HEK293 (cell line): Measurements from ENCODE around the gene CD99L2.

Experiments
- CTCF ChIA-PET: fragments of 350-600 bp; formaldehyde crosslinking; extraction: SDS; loops from one replicate; lab custom pipeline; 2021; ENCODE audit warnings: antibody characterized with exemption; lab: Yijun Ruan, JAX
- POLR2A ChIA-PET: fragments of 300-600 bp; formaldehyde crosslinking; extraction: SDS; loops from one replicate; lab custom pipeline; 2020; ENCODE audit warnings: antibody characterized with exemption, inconsistent platforms; lab: Yijun Ruan, JAX
- H3K27ac ChIP-seq: fragments of 200-500 bp; sonication (Bioruptor generic); 2 replicates; pipeline ENCODE4 v1.5.1; 2014; ENCODE audit warnings: low read depth, low read length, control low read depth, inconsistent platforms; ENCODE audit errors: extremely low read depth
- H3K36me3 ChIP-seq, 2 experiments: fragments of 200-500 bp in 1 of 2; sonication (Bioruptor generic) in 1 of 2; 1 replicate in 1 of 2; 2 replicates in 1 of 2; pipeline ENCODE4 v1.5.1; 2014 to 2017; ENCODE audit warnings: inconsistent platforms in 2 of 2, low read length in 2 of 2; ENCODE audit not compliant: control insufficient read depth in 2 of 2, insufficient read depth in 1 of 2
- H3K4me1 ChIP-seq: fragments of 200-500 bp; sonication (Bioruptor generic); 2 replicates; pipeline ENCODE4 v1.5.1; 2014; ENCODE audit warnings: mild to moderate bottlenecking, low read length, inconsistent platforms; ENCODE audit not compliant: control insufficient read depth, insufficient read depth
- H3K4me3 ChIP-seq: 2 replicates; pipeline ENCODE4 v1.5.1; 2011; ENCODE audit warnings: low read depth, mild to moderate bottlenecking, control low read depth, low read length, moderate library complexity
- H3K9me3 ChIP-seq: fragments of 200-500 bp; sonication (Bioruptor generic); 2 replicates; pipeline ENCODE4 v1.5.1; 2014; ENCODE audit warnings: low read depth, low read length, inconsistent platforms; ENCODE audit not compliant: control insufficient read depth, insufficient read depth
- GLIS1 ChIP-seq: fragments of 450-650 bp; formaldehyde crosslinking; IDR thresholded peaks from 2 replicates; pipeline ENCODE4 v1.5.1; 2016; ENCODE audit warnings: missing biosample characterization, missing genetic modification characterization
- HOXA7 ChIP-seq: sonication (generic); formaldehyde crosslinking; IDR thresholded peaks from 2 replicates; pipeline ENCODE4 v1.8.1; 2022; ENCODE audit warnings: missing genetic modification reagents, borderline replicate concordance
- IKZF3 ChIP-seq: fragments of 450-650 bp; IDR thresholded peaks from 2 replicates; pipeline ENCODE4 v1.5.0; 2018; ENCODE audit warnings: missing biosample characterization, mild to moderate bottlenecking, missing genetic modification characterization, moderate library complexity
- OSR2 ChIP-seq: fragments of 450-650 bp; formaldehyde crosslinking; IDR thresholded peaks from 2 replicates; pipeline ENCODE4 v1.5.1; 2016; ENCODE audit warnings: missing biosample characterization, missing genetic modification characterization
- REST ChIP-seq: fragments of 450-650 bp; formaldehyde crosslinking; IDR thresholded peaks from 2 replicates; pipeline ENCODE4 v1.5.1; 2016; ENCODE audit warnings: missing biosample characterization, missing genetic modification characterization
- ZBTB17 ChIP-seq: fragments of 450-650 bp; formaldehyde crosslinking; IDR thresholded peaks from 2 replicates; pipeline ENCODE4 v1.5.1; 2016; ENCODE audit warnings: missing biosample characterization, missing genetic modification characterization
- ZBTB49 ChIP-seq: fragments of 450-650 bp; formaldehyde crosslinking; IDR thresholded peaks from 2 replicates; pipeline ENCODE4 v1.5.1; 2016; ENCODE audit warnings: missing biosample characterization, missing genetic modification characterization, low read depth
- ZBTB7A ChIP-seq: fragments of 450-650 bp; formaldehyde crosslinking; IDR thresholded peaks from 2 replicates; pipeline ENCODE4 v1.5.1; 2016; ENCODE audit warnings: low read depth, missing biosample characterization, missing genetic modification characterization
- ZNF138 ChIP-seq: fragments of 450-650 bp; formaldehyde crosslinking; IDR thresholded peaks from 2 replicates; pipeline ENCODE4 v1.5.1; 2016; ENCODE audit warnings: missing biosample characterization, missing genetic modification characterization, borderline replicate concordance
- ZNF175 ChIP-seq: fragments of 450-650 bp; formaldehyde crosslinking; IDR thresholded peaks from 2 replicates; pipeline ENCODE4 v1.5.1; 2016; ENCODE audit warnings: missing biosample characterization, missing genetic modification characterization
- ZNF24 ChIP-seq: fragments of 450-650 bp; formaldehyde crosslinking; IDR thresholded peaks from 2 replicates; pipeline ENCODE4 v1.5.1; 2016; ENCODE audit warnings: missing biosample characterization, missing genetic modification characterization
- ZNF274 ChIP-seq, 2 experiments: fragments of 200-500 bp in 1 of 2; fragments of 450-650 bp in 1 of 2; sonication (Bioruptor generic) in 1 of 2; formaldehyde crosslinking in 1 of 2; IDR thresholded peaks; 2 replicates each; pipeline versions ENCODE4 v1.5.1 to v1.6.1; 2014 to 2016; ENCODE audit warnings: borderline replicate concordance in 1 of 2, inconsistent platforms in 1 of 2, low read length in 1 of 2, missing biosample characterization in 1 of 2, missing genetic modification characterization in 1 of 2
- ZNF280D ChIP-seq: fragments of 450-650 bp; formaldehyde crosslinking; IDR thresholded peaks from 2 replicates; pipeline ENCODE4 v1.5.1; 2016; ENCODE audit warnings: missing biosample characterization, missing genetic modification characterization
- ZNF514 ChIP-seq: fragments of 450-650 bp; formaldehyde crosslinking; IDR thresholded peaks from 2 replicates; pipeline ENCODE4 v1.5.1; 2016; ENCODE audit warnings: missing biosample characterization, missing genetic modification characterization
- ZNF585B ChIP-seq: fragments of 450-650 bp; formaldehyde crosslinking; IDR thresholded peaks from 2 replicates; pipeline ENCODE4 v1.5.1; 2016; ENCODE audit warnings: missing biosample characterization, missing genetic modification characterization
- ZNF600 ChIP-seq: fragments of 450-650 bp; formaldehyde crosslinking; IDR thresholded peaks from 2 replicates; pipeline ENCODE4 v1.5.1; 2016; ENCODE audit warnings: missing biosample characterization, missing genetic modification characterization
- ZNF707 ChIP-seq: fragments of 450-650 bp; formaldehyde crosslinking; IDR thresholded peaks from 2 replicates; pipeline ENCODE4 v1.5.1; 2016; ENCODE audit warnings: missing biosample characterization, missing genetic modification characterization
- ZNF747 ChIP-seq: fragments of 450-650 bp; formaldehyde crosslinking; IDR thresholded peaks from 2 replicates; pipeline ENCODE4 v1.5.1; 2016; ENCODE audit warnings: missing biosample characterization, missing genetic modification characterization
- ZSCAN5A ChIP-seq: fragments of 450-650 bp; formaldehyde crosslinking; IDR thresholded peaks from 2 replicates; pipeline ENCODE4 v1.5.1; 2016; ENCODE audit warnings: missing biosample characterization, missing genetic modification characterization

The CD99L2 gene

GRCh38 chrX:150854856-150855255 lies 43.6 kb downstream of the CD99L2 start:
- no peak for TF ChIP-seq ZNF747 (tag by site-specific recombination)
- Histone ChIP-seq H3K4me3 (no peak overlapping the region), H3K27ac (no peak overlapping the region), H3K4me1 (no peaks in the 10 kb centered on the region), H3K9me3 (no peaks in the 10 kb centered on the region), H3K36me3 (no peaks in the 10 kb centered on the region)
- ChIA-PET CTCF (no interaction called here), POLR2A (no interaction called here)

GRCh38 chrX:150849996-150850720 lies 48.3 kb downstream of the CD99L2 start:
- Histone ChIP-seq H3K4me3 (no peak overlapping the region), H3K27ac (no peak overlapping the region), H3K36me3 (no peaks in the 10 kb centered on the region), H3K9me3 (no peaks in the 10 kb centered on the region), H3K4me1 (no peaks in the 10 kb centered on the region)
- TF ChIP-seq ZNF585B (tag by site-specific recombination) (no peak), ZNF175 (tag by site-specific recombination) (no peak), IKZF3 (tag by site-specific recombination) (no peak), ZBTB17 (tag by site-specific recombination) (no peak), ZNF24 (no peak), ZNF707 (tag by site-specific recombination) (no peak), ZNF514 (tag by site-specific recombination) (no peak), OSR2 (no peak), ZNF138 (tag by site-specific recombination) (no peak), ZBTB49 (tag by site-specific recombination) (no peak), REST (tag by site-specific recombination) (no peak)
- CTCF ChIA-PET: interaction anchor here (0.6 to 1.2 kb wide), 2 partner anchors 20 to 78 kb away, joined by 3 read pairs; no protein-coding TSS in a partner anchor
- POLR2A ChIA-PET: no interaction called here

GRCh38 chrX:150849486-150849885 lies 49.0 kb downstream of the CD99L2 start:
- Histone ChIP-seq H3K9me3 (no peaks in the 10 kb centered on the region), H3K4me3 (no peak overlapping the region), H3K27ac (no peak overlapping the region), H3K36me3 (no peaks in the 10 kb centered on the region), H3K4me1 (no peaks in the 10 kb centered on the region)
- CTCF ChIA-PET: interaction anchor here (0.6 to 1.2 kb wide), 2 partner anchors 19 to 77 kb away, joined by 3 read pairs; no protein-coding TSS in a partner anchor
- no peak for TF ChIP-seq HOXA7
- no peak for TF ChIP-seq ZNF280D (tag by site-specific recombination)
- TF ChIP-seq ZBTB7A (tag by site-specific recombination): no peak
- TF ChIP-seq ZNF274 (IDR thresholded peaks at IDR 0.05; ENCODE audit: low read length): no peak
- no peak for TF ChIP-seq ZNF274 (tag by site-specific recombination; IDR thresholded peaks at IDR 0.05; ENCODE audit: borderline replicate concordance)
- TF ChIP-seq ZSCAN5A (tag by site-specific recombination): no peak
- TF ChIP-seq GLIS1 (tag by site-specific recombination): no peak
- TF ChIP-seq ZNF600 (tag by site-specific recombination): no peak
- POLR2A ChIA-PET: no interaction called here
